H9 (cell line): ENCODE measurements around the gene EPB41L1. TPM values are rescaled to one million over a fixed set of nuclear protein-coding genes. Genes with fewer than 3 reads are reported as not detected.

Source experiments
- DNase-seq: peaks from one replicate; pipeline ENCODE4 v3.0.0-alpha.2; 2017
- H2AFZ ChIP-seq: one replicate; pipeline ENCODE4 v1.6.1; 2013; ENCODE audit warnings: mild to moderate bottlenecking, low read length, control low read depth, moderate library complexity
- H2AK5ac ChIP-seq: 2 replicates; pipeline ENCODE4 v1.6.1; 2013; ENCODE audit warnings: low read length, control low read depth, mixed read lengths; ENCODE audit not compliant: insufficient read length
- H2BK120ac ChIP-seq: one replicate; pipeline ENCODE4 v1.6.1; 2013; ENCODE audit warnings: low read depth, mild to moderate bottlenecking, low read length, control low read depth, inconsistent platforms; ENCODE audit not compliant: poor library complexity, severe bottlenecking
- H2BK12ac ChIP-seq: 2 replicates; pipeline ENCODE4 v1.6.1; 2013; ENCODE audit warnings: low read length, control low read depth, mixed read lengths, low read depth; ENCODE audit not compliant: insufficient read length
- H2BK15ac ChIP-seq: 2 replicates; pipeline ENCODE4 v1.6.1; 2013; ENCODE audit warnings: low read depth, low read length, control low read depth
- H2BK20ac ChIP-seq: one replicate; pipeline ENCODE4 v1.6.1; 2013; ENCODE audit warnings: low read depth, mild to moderate bottlenecking, low read length, control low read depth, inconsistent platforms; ENCODE audit not compliant: poor library complexity, severe bottlenecking
- H2BK5ac ChIP-seq: 2 replicates; pipeline ENCODE4 v1.6.1; 2013; ENCODE audit warnings: low read length, control low read depth, mixed read lengths; ENCODE audit not compliant: insufficient read length
- H3K14ac ChIP-seq: 2 replicates; pipeline ENCODE4 v1.6.1; 2013; ENCODE audit warnings: low read length, control low read depth; ENCODE audit not compliant: insufficient read depth
- H3K18ac ChIP-seq: 2 replicates; pipeline ENCODE4 v1.6.1; 2013; ENCODE audit warnings: low read depth, mild to moderate bottlenecking, mixed read lengths, low read length, control low read depth; ENCODE audit not compliant: insufficient read length
- H3K23ac ChIP-seq: 2 replicates; pipeline ENCODE4 v1.6.1; 2013; ENCODE audit warnings: low read length, control low read depth, mixed read lengths, low read depth; ENCODE audit not compliant: insufficient read length
- H3K23me2 ChIP-seq: 2 replicates; pipeline ENCODE4 v1.6.1; 2013; ENCODE audit warnings: low read depth, mild to moderate bottlenecking, mixed read lengths, low read length, control low read depth; ENCODE audit not compliant: insufficient read length, poor library complexity, severe bottlenecking
- H3K27ac ChIP-seq: 2 replicates; pipeline ENCODE4 v1.5.1; 2013; ENCODE audit warnings: low read length, control low read depth, mixed read lengths, low read depth; ENCODE audit not compliant: insufficient read length
- H3K27me3 ChIP-seq: 2 replicates; pipeline ENCODE4 v1.6.1; 2013; ENCODE audit warnings: low read length, control low read depth, inconsistent platforms; ENCODE audit not compliant: insufficient read depth
- H3K4ac ChIP-seq: 2 replicates; pipeline ENCODE4 v1.6.1; 2013; ENCODE audit warnings: low read depth, mild to moderate bottlenecking, control low read depth, inconsistent platforms, low read length, moderate library complexity
- H3K4me1 ChIP-seq: 2 replicates; pipeline ENCODE4 v1.6.1; 2013; ENCODE audit warnings: low read length, control low read depth, inconsistent platforms; ENCODE audit not compliant: insufficient read depth
- H3K4me2 ChIP-seq: 2 replicates; pipeline ENCODE4 v1.6.1; 2013; ENCODE audit warnings: low read length, control low read depth, mixed read lengths; ENCODE audit not compliant: insufficient read length, insufficient read depth
- H3K56ac ChIP-seq: 2 replicates; pipeline ENCODE4 v1.6.1; 2013; ENCODE audit warnings: low read depth, mild to moderate bottlenecking, mixed read lengths, low read length, control low read depth; ENCODE audit not compliant: insufficient read length
- H3K79me1 ChIP-seq: 2 replicates; pipeline ENCODE4 v1.6.1; 2013; ENCODE audit warnings: low read depth, mild to moderate bottlenecking, moderate library complexity, low read length, control low read depth, inconsistent platforms; ENCODE audit not compliant: insufficient read depth, poor library complexity, severe bottlenecking
- H3K79me2 ChIP-seq: 2 replicates; pipeline ENCODE4 v1.6.1; 2013; ENCODE audit warnings: low read length, control low read depth, inconsistent platforms; ENCODE audit not compliant: insufficient read depth
- H3K9ac ChIP-seq: 2 replicates; pipeline ENCODE4 v1.6.1; 2013; ENCODE audit warnings: low read length, control low read depth, mixed read lengths; ENCODE audit not compliant: insufficient read length; ENCODE audit errors: extremely low read depth
- H3K9me3 ChIP-seq: one replicate; pipeline ENCODE4 v1.6.1; 2013; ENCODE audit warnings: low read depth, low read length, inconsistent platforms; ENCODE audit not compliant: control insufficient read depth
- H3T11ph ChIP-seq: one replicate; pipeline ENCODE4 v1.6.1; 2013; ENCODE audit warnings: mild to moderate bottlenecking, low read length, control low read depth, inconsistent platforms
- H4K20me1 ChIP-seq: one replicate; pipeline ENCODE4 v1.6.1; 2013; ENCODE audit not compliant: control insufficient read depth, insufficient read length, insufficient read depth
- H4K5ac ChIP-seq: 2 replicates; pipeline ENCODE4 v1.6.1; 2013; ENCODE audit warnings: low read depth, mild to moderate bottlenecking, mixed read lengths, low read length, control low read depth; ENCODE audit not compliant: insufficient read length
- H4K8ac ChIP-seq: replicated peaks from 2 replicates; pipeline ENCODE4 v1.6.1; 2013; ENCODE audit warnings: low read length, control low read depth, mixed read lengths, low read depth; ENCODE audit not compliant: insufficient read length
- H4K91ac ChIP-seq: 2 replicates; pipeline ENCODE4 v1.6.1; 2013; ENCODE audit warnings: low read depth, mild to moderate bottlenecking, moderate library complexity, mixed read lengths, low read length, control low read depth; ENCODE audit not compliant: insufficient read length
- H3K27ac Mint-ChIP-seq, 3 experiments: 2 replicates in 2 of 3; 3 replicates in 1 of 3; pipeline ENCODE4 v1.8.0; 2020 to 2021; ENCODE audit warnings: mixed read lengths in 3 of 3, mild to moderate bottlenecking in 1 of 3, moderate library complexity in 1 of 3
- H3K27me3 Mint-ChIP-seq: 2 replicates; pipeline ENCODE4 v1.8.0; 2021; ENCODE audit warnings: low read depth, mild to moderate bottlenecking, moderate library complexity, mixed read lengths
- H3K36me3 Mint-ChIP-seq, 3 experiments: 2 replicates in 2 of 3; 3 replicates in 1 of 3; pipeline ENCODE4 v1.8.0; 2020 to 2021; ENCODE audit warnings: low read depth in 3 of 3, mixed read lengths in 3 of 3; ENCODE audit not compliant: insufficient read depth in 1 of 3
- H3K4me1 Mint-ChIP-seq, 2 experiments: 2 replicates each; pipeline ENCODE4 v1.8.0; 2020; ENCODE audit warnings: mixed read lengths in 2 of 2
- H3K4me3 Mint-ChIP-seq, 2 experiments: 2 replicates in 1 of 2; 3 replicates in 1 of 2; pipeline ENCODE4 v1.8.0; 2020 to 2021; ENCODE audit warnings: mild to moderate bottlenecking in 2 of 2, mixed read lengths in 2 of 2, moderate library complexity in 1 of 2
- H3K9me3 Mint-ChIP-seq, 2 experiments: 2 replicates in 1 of 2; 3 replicates in 1 of 2; pipeline ENCODE4 v1.8.0; 2020; ENCODE audit warnings: mild to moderate bottlenecking in 2 of 2, mixed read lengths in 2 of 2, moderate library complexity in 1 of 2
- CTCF ChIP-seq: fragments of 200-600 bp; sonication (generic); conservative IDR thresholded peaks from 3 replicates; pipeline ENCODE4 v1.8.0; 2021; ENCODE audit warnings: antibody characterized with exemption, mild to moderate bottlenecking
- WGBS: extraction: QIAGEN DNeasy Blood & Tissue Kit; methylation state at CpG from one replicate; pipeline ENCODE4 v1.1.7; 2013; ENCODE audit warnings: missing lambda C conversion rate, low lambda C conversion rate, mixed read lengths; ENCODE audit not compliant: insufficient read length; ENCODE audit errors: extremely low coverage; 5-methylcytosine and 5-hydroxymethylcytosine counted together
- total RNA-seq: library from RNA; stranded (reverse); gene quantifications from 2 replicates; pipeline ENCODE4 v1.2.1, GENCODE V29; 2021

Gene EPB41L1
- total RNA-seq, 1 experiment from 2014 or later: 31.1 TPM

- Histone ChIP-seq H3K23me2 (no peaks in the 10 kb centered on the region), H3K9ac (no peak overlapping the region), H2BK12ac (no peak overlapping the region), H3K18ac (no peak overlapping the region), H4K8ac (no peak overlapping the region), H3K4me2 (no peak overlapping the region), H3K4ac (no peak overlapping the region), H3K14ac (no peak overlapping the region; the same call in 1 of the 2 replicates), H3K79me2 (no peaks in the 10 kb centered on the region), H2BK120ac (no peak overlapping the region), H2AFZ (no peak overlapping the region), H4K20me1 (no peaks in the 10 kb centered on the region), H3K23ac (no peak overlapping the region), H2BK5ac (no peak overlapping the region), H3K27me3 (peaks cover 5% of the 10 kb centered on the region; the same call in 1 of the 2 replicates), H3K56ac (no peak overlapping the region), H4K5ac (no peak overlapping the region), H2BK20ac (no peak overlapping the region), H2AK5ac (no peak overlapping the region), H3K27ac (no peak overlapping the region), H3K9me3 (no peaks in the 10 kb centered on the region), H3K79me1 (no peaks in the 10 kb centered on the region), H4K91ac (no peak overlapping the region), H2BK15ac (no peak overlapping the region), H3T11ph (no peak overlapping the region), H3K4me1 (no peaks in the 10 kb centered on the region)
- H3K4me1 Mint-ChIP-seq: peaks cover 9 to 11% of the 10 kb centered on the region in 2 experiments
- H3K9me3 Mint-ChIP-seq: no peaks in the 10 kb centered on the region
- no CpG with 5 or more reads among the region's 1 CpG for WGBS
- no peak for TF ChIP-seq CTCF
- peaks cover 50% of the 10 kb centered on the region for H3K27me3 Mint-ChIP-seq
- H3K36me3 Mint-ChIP-seq: no peaks in the 10 kb centered on the region
- DNase-seq: no peak
- no peak overlapping the region for H3K4me3 Mint-ChIP-seq
- no peak overlapping the region; a peak in 1 of 7 replicates for H3K27ac Mint-ChIP-seq
Measured at GRCh38 chr20:36105711-36106226, 48.8 kb upstream of the EPB41L1 start.
